HG03571 (cell line): Measurements from ENCODE around the gene UBE2R2.
"Not testable (repeated sequence)": the region's sequence is repeated elsewhere in the genome, so short reads cannot be mapped to it uniquely, and the experiment has no call there.

Experiments used
- ATAC-seq: cut with Tn5 transposase; IDR thresholded peaks from one replicate; pipeline ENCODE4 v1.9.1; 2021; ENCODE audit not compliant: unreplicated experiment

The UBE2R2 gene

GRCh38 chr9:33924978-33925797 is 108.2 kb downstream of the UBE2R2 start:
- ATAC-seq = no peak

- ATAC-seq = no peak
Observed at GRCh38 chr9:33926746-33927485, 110.0 kb downstream of the UBE2R2 start.

GRCh38 chr9:33927694-33928093 is 110.7 kb downstream of the UBE2R2 start:
- no peak for ATAC-seq

GRCh38 chr9:33931326-33931725 is 114.4 kb downstream of the UBE2R2 start:
- no peak for ATAC-seq

- no peak for ATAC-seq
Observed at GRCh38 chr9:33932078-33932807, 115.3 kb downstream of the UBE2R2 start.

GRCh38 chr9:33934188-33934878 is 117.4 kb downstream of the UBE2R2 start:
- ATAC-seq = no peak

- no peak for ATAC-seq
Observed at GRCh38 chr9:33939924-33940874, 123.2 kb downstream of the UBE2R2 start.

- no peak for ATAC-seq
Observed at GRCh38 chr9:33942471-33943083, 125.6 kb downstream of the UBE2R2 start.

GRCh38 chr9:33943389-33943788 is 126.4 kb downstream of the UBE2R2 start:
- no peak for ATAC-seq

GRCh38 chr9:33946779-33947535 is 130.0 kb downstream of the UBE2R2 start:
- ATAC-seq = no peak

GRCh38 chr9:33950371-33950770 is 133.4 kb downstream of the UBE2R2 start:
- no peak for ATAC-seq

GRCh38 chr9:33952066-33952465 is 135.1 kb downstream of the UBE2R2 start:
- ATAC-seq = no peak

- ATAC-seq = no peak
Observed at GRCh38 chr9:33956544-33956943, 139.6 kb downstream of the UBE2R2 start.

GRCh38 chr9:33959725-33960124 is 142.8 kb downstream of the UBE2R2 start:
- ATAC-seq = no peak

GRCh38 chr9:33962468-33962867 is 145.5 kb downstream of the UBE2R2 start:
- not testable (repeated sequence) for ATAC-seq

- ATAC-seq = no peak
Observed at GRCh38 chr9:33964086-33964768, 147.3 kb downstream of the UBE2R2 start.
